ENCODE data around the gene GGPS1.

GRCh38 chr1:235369802-235370201 is 41.4 kb downstream of the GGPS1 start:
- TF ChIP-seq CTCF (IDR thresholded peaks at IDR 0.05; ENCODE audit: borderline replicate concordance, extremely low read depth, low read length, poor library complexity, severe bottlenecking) (no peak), EZH2 (IDR thresholded peaks at IDR 0.05; ENCODE audit: borderline replicate concordance, low read depth, low read length, severe bottlenecking) (no peak)
